Keratinocyte (primary cell): Measurements from ENCODE around the gene TXNL1. TPM values are rescaled to one million over a fixed set of nuclear protein-coding genes. Genes with fewer than 3 reads are reported as not detected.

Experiments used
- DNase-seq: peaks from one replicate; pipeline ENCODE4 v3.0.0-alpha.2; 2011; ENCODE audit warnings: low read depth, missing footprints, low spot score
- FAIRE-seq: peaks from 2 replicates; lab custom pipeline; 2011; peaks lifted over from hg19 to GRCh38; lab: Jason Lieb, UNC
- H2AFZ ChIP-seq: 2 replicates; pipeline ENCODE4 v1.6.0; 2012; ENCODE audit warnings: low read length, control low read depth, inconsistent platforms; ENCODE audit not compliant: control insufficient read depth
- H3K27ac ChIP-seq: 2 replicates; pipeline ENCODE4 v1.5.1; 2011; ENCODE audit warnings: low read length; ENCODE audit not compliant: control insufficient read depth, insufficient read depth
- H3K27me3 ChIP-seq: 3 replicates; pipeline ENCODE4 v1.6.0; 2011; ENCODE audit warnings: low read length; ENCODE audit not compliant: control insufficient read depth, insufficient read depth; ENCODE audit errors: extremely low read depth
- H3K36me3 ChIP-seq, 2 experiments: 2 replicates in 1 of 2; 3 replicates in 1 of 2; pipeline ENCODE4 v1.5.1; 2011; ENCODE audit warnings: low read length in 2 of 2, mild to moderate bottlenecking in 1 of 2; ENCODE audit not compliant: control insufficient read depth in 2 of 2, insufficient read depth in 2 of 2; ENCODE audit errors: extremely low read depth in 1 of 2
- H3K4me1 ChIP-seq: 3 replicates; pipeline ENCODE4 v1.5.1; 2011; ENCODE audit warnings: low read length; ENCODE audit not compliant: control insufficient read depth, insufficient read depth; ENCODE audit errors: extremely low read depth
- H3K4me2 ChIP-seq: 3 replicates; pipeline ENCODE4 v1.6.0; 2011; ENCODE audit warnings: low read depth, low read length; ENCODE audit not compliant: control insufficient read depth, insufficient read depth; ENCODE audit errors: extremely low read depth
- H3K4me3 ChIP-seq, 3 experiments: fragments of 200-600 bp in 1 of 3; sonication (generic) in 1 of 3; 2 replicates in 2 of 3; 3 replicates in 1 of 3; pipeline ENCODE4 v1.5.1; 2011 to 2016; ENCODE audit warnings: low read length in 3 of 3, mild to moderate bottlenecking in 3 of 3, control low read depth in 2 of 3, inconsistent platforms in 1 of 3, low read depth in 1 of 3, mixed read lengths in 1 of 3, mixed run types in 1 of 3, moderate library complexity in 1 of 3; ENCODE audit not compliant: control insufficient read depth in 2 of 3, insufficient read depth in 2 of 3; ENCODE audit errors: extremely low read depth in 1 of 3
- H3K79me2 ChIP-seq: 2 replicates; pipeline ENCODE4 v1.6.0; 2012; ENCODE audit warnings: low read length; ENCODE audit not compliant: control insufficient read depth, insufficient read depth
- H3K9ac ChIP-seq: 3 replicates; pipeline ENCODE4 v1.6.0; 2011; ENCODE audit warnings: low read length; ENCODE audit not compliant: control insufficient read depth, insufficient read depth; ENCODE audit errors: extremely low read depth
- H3K9me1 ChIP-seq: 3 replicates; pipeline ENCODE4 v1.6.0; 2011; ENCODE audit warnings: low read length; ENCODE audit not compliant: control insufficient read depth, insufficient read depth; ENCODE audit errors: extremely low read depth
- H3K9me3 ChIP-seq: 2 replicates; pipeline ENCODE4 v1.5.1; 2012; ENCODE audit warnings: low read depth, low read length; ENCODE audit not compliant: control insufficient read depth
- H4K20me1 ChIP-seq: 3 replicates; pipeline ENCODE4 v1.6.0; 2011; ENCODE audit warnings: low read length; ENCODE audit not compliant: control insufficient read depth, insufficient read depth; ENCODE audit errors: extremely low read depth
- CTCF ChIP-seq, 3 experiments: IDR thresholded peaks in 1 of 3; conservative IDR thresholded peaks in 1 of 3; optimal IDR thresholded peaks in 1 of 3; 2 replicates in 2 of 3; 3 replicates in 1 of 3; pipeline versions ENCODE3 to v1.5.1; 2011; ENCODE audit warnings: low read length in 3 of 3, mild to moderate bottlenecking in 3 of 3, moderate library complexity in 2 of 3, control low read depth in 1 of 3, inconsistent platforms in 1 of 3; ENCODE audit not compliant: insufficient read depth in 2 of 3; ENCODE audit errors: extremely low read depth in 1 of 3
- EZH2 ChIP-seq: IDR thresholded peaks from one replicate; pipeline ENCODE4 v1.6.1; 2012; ENCODE audit warnings: inconsistent platforms, mild to moderate bottlenecking, low read length, moderate library complexity
- dilution Hi-C: fragments of 300-500 bp; cut with MboI; formaldehyde crosslinking; loops from one replicate; pipeline ENCODE4 v1.7.0; 2020; ENCODE audit warnings: low sequenced_read_pairs; ENCODE audit not compliant: extremely low pct_ligation_motif_present
- polyA plus RNA-seq, 5 experiments: library from polyadenylated mRNA; depleted of rRNA in 3 of 5; stranded (reverse) in 3 of 5; stranded (forward) in 1 of 5; unstranded in 1 of 5; fragments of >200 nt; gene quantifications; 1 replicate in 1 of 5; 2 replicates in 3 of 5; 3 replicates in 1 of 5; pipeline versions ENCODE4 v1.2.1 to v1.2.3, GENCODE V29; 2011 to 2012; ENCODE audit warnings: missing spikeins in 2 of 5, low read depth in 1 of 5, low replicate concordance in 1 of 5

TXNL1 gene
- polyA plus RNA-seq, 1 donor (not counting 4 experiments of a cell fraction or from before 2014, with no cell fraction given): 92.5 TPM

GRCh38 chr18:56635007-56635406 lies 3.4 kb downstream of the TXNL1 start:
- dilution Hi-C loops: no loop called here
- Histone ChIP-seq H3K27me3 (no peaks in the 10 kb centered on the region), H4K20me1 (peaks cover 6% of the 10 kb centered on the region), H3K4me2 (no peak overlapping the region), H3K9me1 (no peaks in the 10 kb centered on the region), H3K36me3 (peaks cover 2 to 7% of the 10 kb centered on the region in 2 experiments), H3K9me3 (no peaks in the 10 kb centered on the region), H3K79me2 (peaks cover 82% of the 10 kb centered on the region), H3K9ac (no peak overlapping the region), H3K27ac (no peak overlapping the region), H3K4me1 (peaks cover 15% of the 10 kb centered on the region), H3K4me3 (no peak overlapping the region), H2AFZ (no peak overlapping the region)
- FAIRE-seq (no peak), DNase-seq (no peak)
- TF ChIP-seq EZH2: no peak
- no peak for TF ChIP-seq CTCF (optimal IDR thresholded peaks at IDR 0.05 in 1 of 3, IDR thresholded peaks at IDR 0.05 in 1 of 3, conservative IDR thresholded peaks at IDR 0.05 in 1 of 3; ENCODE audit: extremely low read depth in 1 of 3, insufficient read depth in 2 of 3, low read length in 3 of 3)

GRCh38 chr18:56632070-56633022 lies 6.0 kb downstream of the TXNL1 start:
- no peak for FAIRE-seq
- TF ChIP-seq EZH2: no peak
- no peak for TF ChIP-seq CTCF (optimal IDR thresholded peaks at IDR 0.05 in 1 of 3, IDR thresholded peaks at IDR 0.05 in 1 of 3, conservative IDR thresholded peaks at IDR 0.05 in 1 of 3; ENCODE audit: extremely low read depth in 1 of 3, insufficient read depth in 2 of 3, low read length in 3 of 3)
- H4K20me1 ChIP-seq: peaks cover 8% of the 10 kb centered on the region

More at GRCh38 chr18:56632070-56633022, 6.0 kb downstream of the TXNL1 start:
- H3K4me1 ChIP-seq: peaks cover 11% of the 10 kb centered on the region
- H3K4me2 ChIP-seq: no peak overlapping the region
- no peak overlapping the region for H3K9ac ChIP-seq
- no peak overlapping the region for H3K4me3 ChIP-seq
- H3K9me1 ChIP-seq: no peaks in the 10 kb centered on the region
- no peak overlapping the region for H2AFZ ChIP-seq
- dilution Hi-C loops: no loop called here
- H3K79me2 ChIP-seq: peaks cover 99% of the 10 kb centered on the region
- H3K9me3 ChIP-seq: no peaks in the 10 kb centered on the region
- H3K27ac ChIP-seq: no peak overlapping the region
- no peaks in the 10 kb centered on the region for H3K27me3 ChIP-seq
- no peak for DNase-seq
- H3K36me3 ChIP-seq: peaks cover 2 to 7% of the 10 kb centered on the region in 2 experiments
